Left ventricle myocardium inferior (tissue), 1 donor: ENCODE measurements around the gene APOL2. TPM values are rescaled to one million over a fixed set of nuclear protein-coding genes. Genes with fewer than 3 reads are reported as not detected.

Experiments
- DNase-seq: peaks from one replicate; pipeline ENCODE4 v3.0.0-alpha.2; 2020
- H3K27ac ChIP-seq: fragments of 200-600 bp; replicated peaks from 2 replicates; pipeline ENCODE4 v1.8.0; 2021
- H3K27me3 ChIP-seq: fragments of 200-600 bp; 2 replicates; pipeline ENCODE4 v1.8.0; 2021; ENCODE audit warnings: low read depth
- H3K36me3 ChIP-seq: fragments of 200-600 bp; 2 replicates; pipeline ENCODE4 v1.8.0; 2021
- H3K4me1 ChIP-seq: fragments of 200-600 bp; 2 replicates; pipeline ENCODE4 v1.8.0; 2021
- H3K4me3 ChIP-seq: fragments of 200-600 bp; 2 replicates; pipeline ENCODE4 v1.8.0; 2021; ENCODE audit warnings: mild to moderate bottlenecking, moderate library complexity
- H3K9me3 ChIP-seq: fragments of 200-600 bp; replicated peaks from 2 replicates; pipeline ENCODE4 v1.8.0; 2021
- CTCF ChIP-seq: fragments of 200-600 bp; IDR thresholded peaks from 2 replicates; pipeline ENCODE4 v1.8.0; 2021; ENCODE audit warnings: antibody characterized with exemption, mild to moderate bottlenecking, borderline replicate concordance
- intact Hi-C: fragments of 100-400 bp; cut with micrococcal nuclease; formaldehyde crosslinking; loops from one replicate; pipeline ENCODE4 v1.11.0; 2022
- total RNA-seq: library from RNA; stranded (reverse); fragmentation: NEBNext Ultra II Directional; extraction: Animal tissue kit (Norgen Biotek cat#: 25700); gene quantifications from one replicate; pipeline ENCODE4 v1.2.1, GENCODE V29; 2021
- donor health status: DM: no; HTN: yes; CAD: no; lungs with severe emphysema.

Gene APOL2
- total RNA-seq, 1 donor from 2014 or later, result 69.6 TPM

DNA sequence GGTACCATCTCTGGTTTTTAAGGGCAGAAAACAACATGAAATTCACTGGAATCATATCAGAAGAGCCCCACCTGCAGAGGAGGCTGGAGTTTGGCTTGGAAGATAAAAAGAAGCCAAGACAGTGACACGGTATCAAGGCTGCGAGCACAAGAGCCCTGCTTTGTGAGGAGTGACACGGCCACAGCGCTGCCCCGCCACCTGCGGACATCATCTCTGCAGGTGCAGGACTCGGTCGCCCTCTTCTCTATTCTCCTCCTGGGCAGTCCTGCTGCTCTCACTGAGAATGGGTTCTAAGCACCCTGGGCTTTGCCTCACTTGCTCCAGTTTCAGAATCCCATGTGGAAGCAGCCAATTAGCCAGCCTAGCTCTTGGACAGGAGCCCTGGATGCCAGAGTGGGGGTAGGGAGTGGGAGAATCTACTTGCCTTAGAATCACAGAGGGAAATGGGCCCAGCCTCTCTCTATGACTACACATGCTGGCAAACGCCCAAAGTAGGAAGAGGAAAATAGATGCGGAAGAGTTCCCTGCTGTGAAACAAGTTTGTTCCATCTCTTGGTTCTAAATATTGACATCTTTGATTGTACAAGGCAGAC, 54.8 kb downstream of the APOL2 start:
- no peak for TF ChIP-seq CTCF
- no peak overlapping the region for H3K27ac ChIP-seq
- H3K4me3 ChIP-seq, result no peak overlapping the region
- H3K4me1 ChIP-seq, result peaks cover 7% of the 10 kb centered on the region
- intact Hi-C loops, result loop anchor here (5.0 kb wide), 1 partner anchor 37 kb away; no protein-coding TSS in a partner anchor
- no peaks in the 10 kb centered on the region for H3K9me3 ChIP-seq
- no peak for DNase-seq
- H3K36me3 ChIP-seq, result no peaks in the 10 kb centered on the region
- H3K27me3 ChIP-seq, result no peaks in the 10 kb centered on the region

DNA sequence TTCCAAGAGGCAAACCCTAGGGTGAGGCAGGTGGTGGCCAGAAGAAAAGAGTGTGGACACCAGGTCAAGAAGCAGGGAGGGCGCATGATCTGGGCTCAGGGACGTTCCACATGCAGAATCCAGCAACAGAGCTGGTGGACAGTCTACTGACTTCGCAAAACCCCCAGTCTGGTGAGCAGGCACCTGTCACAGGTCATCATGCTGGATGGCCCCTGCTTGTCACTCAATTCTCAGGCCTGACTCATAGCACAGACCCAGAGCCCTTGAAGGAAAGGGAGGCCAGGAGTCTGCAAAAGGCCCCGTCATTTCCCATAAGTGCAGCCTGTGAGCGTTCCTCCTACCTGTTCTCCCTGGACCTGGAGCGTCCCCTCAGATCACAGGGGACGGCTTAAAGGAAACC, 55.9 kb downstream of the APOL2 start:
- H3K27me3 ChIP-seq, result no peaks in the 10 kb centered on the region
- DNase-seq, result no peak
- H3K36me3 ChIP-seq, result no peaks in the 10 kb centered on the region
- TF ChIP-seq CTCF, result no peak
- no peaks in the 10 kb centered on the region for H3K9me3 ChIP-seq
- H3K4me1 ChIP-seq, result peaks cover 7% of the 10 kb centered on the region
- intact Hi-C loops, result loop anchor here (5.0 kb wide), 1 partner anchor 36 kb away; no protein-coding TSS in a partner anchor
- no peak overlapping the region for H3K27ac ChIP-seq
- H3K4me3 ChIP-seq, result no peak overlapping the region

DNA sequence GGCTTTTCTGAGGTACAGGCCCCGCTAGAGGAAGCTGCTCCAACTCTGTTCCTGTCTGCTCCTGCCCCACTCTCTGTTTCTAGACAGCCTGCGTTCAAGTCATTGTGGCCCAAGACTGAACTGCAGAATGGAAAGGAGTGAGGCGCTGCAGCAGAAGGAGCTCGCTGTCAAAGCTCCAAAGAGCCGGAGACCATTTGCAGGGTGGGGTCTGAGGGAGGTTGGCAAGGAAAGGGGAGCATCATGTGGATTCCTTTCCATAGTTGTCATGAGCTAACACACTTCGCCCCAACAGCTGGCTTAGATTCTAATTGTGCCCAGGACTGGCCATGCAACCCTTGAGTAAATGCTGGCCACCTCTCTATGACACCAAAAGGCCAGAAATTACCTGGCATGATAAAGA, 56.5 kb downstream of the APOL2 start:
- no peak overlapping the region for H3K27ac ChIP-seq
- TF ChIP-seq CTCF, result no peak
- H3K4me1 ChIP-seq, result peaks cover 7% of the 10 kb centered on the region
- no peak for DNase-seq
- H3K27me3 ChIP-seq, result no peaks in the 10 kb centered on the region
- H3K9me3 ChIP-seq, result no peaks in the 10 kb centered on the region
- intact Hi-C loops, result loop anchor here (5.0 kb wide), 1 partner anchor 36 kb away; no protein-coding TSS in a partner anchor
- H3K36me3 ChIP-seq, result no peaks in the 10 kb centered on the region
- no peak overlapping the region for H3K4me3 ChIP-seq

GRCh38 chr22:36182056-36182455, 57.3 kb downstream of the APOL2 start:
- H3K36me3 ChIP-seq, result no peaks in the 10 kb centered on the region
- no peaks in the 10 kb centered on the region for H3K27me3 ChIP-seq
- no peak for DNase-seq
- TF ChIP-seq CTCF, result no peak
- no peaks in the 10 kb centered on the region for H3K9me3 ChIP-seq
- no peak overlapping the region for H3K4me3 ChIP-seq
- H3K4me1 ChIP-seq, result peaks cover 7% of the 10 kb centered on the region
- intact Hi-C loops, result loop anchor here (5.0 kb wide), 1 partner anchor 35 kb away; no protein-coding TSS in a partner anchor
- no peak overlapping the region for H3K27ac ChIP-seq

GRCh38 chr22:36180928-36181327, 58.4 kb downstream of the APOL2 start:
- no peaks in the 10 kb centered on the region for H3K36me3 ChIP-seq
- no peak overlapping the region for H3K4me3 ChIP-seq
- TF ChIP-seq CTCF, result no peak
- intact Hi-C loops, result loop anchor here (5.0 kb wide), 1 partner anchor 34 kb away; no protein-coding TSS in a partner anchor
- peaks cover 7% of the 10 kb centered on the region for H3K4me1 ChIP-seq
- H3K27ac ChIP-seq, result no peak overlapping the region
- DNase-seq, result no peak
- no peaks in the 10 kb centered on the region for H3K9me3 ChIP-seq
- H3K27me3 ChIP-seq, result no peaks in the 10 kb centered on the region
